ENCODE measurements around the gene CLPSL1. TPM values are rescaled to one million over a fixed set of nuclear protein-coding genes. Genes with fewer than 3 reads are reported as not detected.

The CLPSL1 gene, protein sequence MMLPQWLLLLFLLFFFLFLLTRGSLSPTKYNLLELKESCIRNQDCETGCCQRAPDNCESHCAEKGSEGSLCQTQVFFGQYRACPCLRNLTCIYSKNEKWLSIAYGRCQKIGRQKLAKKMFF
- not detected in 2 replicates for total RNA-seq

DNA sequence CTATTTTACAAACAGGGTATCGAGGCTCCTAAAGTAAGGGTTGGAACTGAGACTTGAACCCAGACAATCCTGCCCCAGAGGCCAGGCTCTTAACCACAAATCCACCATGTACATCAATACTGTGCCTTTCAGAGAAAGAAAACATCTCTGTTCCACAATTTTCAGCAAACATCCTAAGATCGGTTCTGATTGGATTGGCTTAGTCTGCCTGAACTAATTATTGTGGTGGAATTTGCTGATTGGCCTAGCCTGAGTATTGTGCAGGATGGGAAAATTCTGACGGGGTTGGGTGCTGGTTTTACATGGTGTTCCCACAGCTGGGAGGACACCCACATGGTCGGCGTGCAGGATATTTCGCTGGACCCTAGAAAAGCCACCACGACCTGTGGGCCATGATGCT, at the start of gene CLPSL1:
CLPSL1 (plus strand) TSS at position 301 of the 400 bp plus-strand sequence; CDS start at position 393, 92 bp downstream.

DNA sequence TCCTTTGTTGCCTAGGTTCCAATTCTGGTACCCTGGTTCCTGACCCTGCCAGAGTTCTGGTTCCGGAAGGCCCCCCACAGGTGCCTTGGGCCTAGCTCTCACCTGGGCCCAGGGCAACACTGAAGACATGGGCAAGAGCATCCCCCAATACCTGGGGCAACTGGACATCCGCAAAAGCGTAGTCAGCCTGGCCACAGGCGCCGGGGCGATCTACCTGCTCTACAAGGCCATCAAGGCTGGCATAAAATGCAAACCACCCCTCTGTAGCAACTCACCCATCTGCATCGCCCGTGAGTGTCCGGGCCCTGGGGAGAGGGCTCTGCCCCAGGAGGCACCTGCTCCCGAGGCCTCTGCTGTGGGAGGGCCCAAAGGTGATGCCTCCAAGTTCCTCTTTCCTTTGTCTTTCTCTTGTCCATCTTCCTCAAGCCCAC, 43.8 kb upstream of the CLPSL1 start, which contains the start of gene ARMC12:
ARMC12 (plus strand) TSS at position 51 of the 431 bp plus-strand sequence; CDS start at position 128, 77 bp downstream.

DNA sequence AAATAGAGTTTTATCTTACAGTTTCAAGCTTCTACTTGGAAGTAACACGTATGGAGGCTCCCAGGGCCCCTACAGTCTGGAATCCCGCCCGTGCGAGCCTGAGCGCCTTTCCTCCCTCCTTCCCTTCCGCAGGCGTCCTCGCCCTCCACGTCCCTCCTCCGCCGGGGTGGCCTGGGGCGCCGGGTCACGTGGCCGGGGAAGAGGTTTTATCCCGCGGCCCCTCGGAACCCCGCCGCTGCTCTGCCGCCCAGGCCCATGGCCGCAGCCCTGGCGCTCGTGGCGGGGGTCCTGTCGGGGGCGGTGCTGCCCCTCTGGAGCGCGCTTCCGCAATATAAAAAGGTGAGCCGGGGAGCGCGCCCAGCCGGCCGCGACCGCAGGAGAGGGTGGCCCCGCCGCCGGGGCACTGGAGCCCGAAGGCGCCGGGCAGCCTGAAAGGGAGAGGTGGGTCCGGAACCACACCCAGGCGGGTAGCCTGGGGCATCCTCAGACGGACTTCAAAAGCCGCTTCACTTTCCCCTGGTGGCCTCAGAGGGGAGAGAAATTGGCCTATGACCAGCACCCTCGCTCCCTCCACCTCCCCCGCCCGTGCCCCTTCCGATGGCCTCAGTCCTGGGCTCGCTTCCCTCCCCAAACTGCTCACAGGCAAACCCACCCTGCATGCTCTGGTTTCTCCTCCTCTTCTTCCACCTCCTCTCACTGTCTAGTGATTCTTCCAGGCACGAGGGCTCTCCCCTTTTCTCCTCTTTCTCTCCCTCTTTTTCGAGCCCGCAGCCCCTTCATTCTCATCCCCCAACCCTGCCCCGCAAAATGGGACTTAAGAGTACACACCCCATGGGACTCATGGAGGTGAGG, 4.2 kb upstream of the CLPSL1 start, which contains the start of gene CLPSL2:
CLPSL2 (plus strand) TSS at position 235 of the 852 bp plus-strand sequence; CDS start at position 256, 21 bp downstream.

DNA sequence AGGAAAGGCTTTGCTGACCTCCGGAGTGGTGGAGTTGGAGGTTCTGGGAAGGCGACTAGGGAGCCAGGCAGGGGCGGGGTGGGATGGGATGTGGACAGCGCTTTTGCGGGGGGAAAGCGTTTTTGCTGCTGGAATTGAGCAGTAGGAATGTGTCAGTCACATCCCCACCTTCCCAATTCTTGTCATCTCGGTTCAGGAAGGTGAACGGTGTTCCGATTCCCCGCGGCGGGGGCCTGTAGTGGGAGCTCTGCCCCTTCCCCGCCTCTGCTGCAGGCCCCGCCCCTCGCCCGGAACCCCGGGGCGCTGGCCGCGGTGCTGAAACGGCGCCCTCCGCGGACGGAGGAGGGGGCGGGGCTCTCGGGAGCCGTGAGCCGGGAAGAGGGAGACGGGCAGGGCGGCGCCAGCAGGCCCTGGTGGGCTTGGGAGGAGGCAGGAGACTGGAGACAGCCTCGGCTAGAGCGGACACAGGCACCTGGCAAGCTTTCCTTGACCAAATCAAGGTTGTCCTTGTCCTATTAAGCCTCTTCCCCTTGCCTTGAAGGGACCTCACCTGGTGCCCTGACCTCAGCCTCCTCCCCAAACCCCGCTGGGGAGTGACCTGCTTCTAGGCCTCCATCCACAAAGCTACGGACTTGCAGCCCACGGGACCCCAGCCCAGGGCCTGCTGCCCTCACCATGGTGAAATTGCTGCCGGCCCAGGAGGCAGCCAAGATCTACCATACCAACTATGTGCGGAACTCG, 24.3 kb downstream of the CLPSL1 start, which contains the start of gene LHFPL5:
LHFPL5 (plus strand) TSS at position 357 of the 741 bp plus-strand sequence; CDS start at position 676, 319 bp downstream.

Other genes starting within 250 kb of the CLPSL1 start
- gene FKBP5, start 92.1 kb upstream of the CLPSL1 start, total RNA-seq, result 1.3 and 8.0 TPM in 2 replicates
- gene ARMC12, start 44.0 kb upstream of the CLPSL1 start, total RNA-seq, result 0.88 TPM in 1 of 2 replicates, not detected in the other
- gene CLPSL2, start 4.4 kb upstream of the CLPSL1 start, total RNA-seq, result not detected in 2 replicates
- gene CLPS, start 16.3 kb downstream of the CLPSL1 start, total RNA-seq, result not detected in 2 replicates
- gene LHFPL5, start 24.3 kb downstream of the CLPSL1 start, total RNA-seq, result not detected in 2 replicates
- gene SRPK1, start 140.1 kb downstream of the CLPSL1 start, total RNA-seq, result 51.4 and 84.8 TPM in 2 replicates
- not detected in 2 replicates for gene SLC26A8, start 243.6 kb downstream of the CLPSL1 start, total RNA-seq
- 57.1 and 93.5 TPM in 2 replicates for gene MAPK14, start 246.8 kb downstream of the CLPSL1 start, total RNA-seq